ENCODE results near the gene CAMTA1.

The CAMTA1 gene

DNA sequence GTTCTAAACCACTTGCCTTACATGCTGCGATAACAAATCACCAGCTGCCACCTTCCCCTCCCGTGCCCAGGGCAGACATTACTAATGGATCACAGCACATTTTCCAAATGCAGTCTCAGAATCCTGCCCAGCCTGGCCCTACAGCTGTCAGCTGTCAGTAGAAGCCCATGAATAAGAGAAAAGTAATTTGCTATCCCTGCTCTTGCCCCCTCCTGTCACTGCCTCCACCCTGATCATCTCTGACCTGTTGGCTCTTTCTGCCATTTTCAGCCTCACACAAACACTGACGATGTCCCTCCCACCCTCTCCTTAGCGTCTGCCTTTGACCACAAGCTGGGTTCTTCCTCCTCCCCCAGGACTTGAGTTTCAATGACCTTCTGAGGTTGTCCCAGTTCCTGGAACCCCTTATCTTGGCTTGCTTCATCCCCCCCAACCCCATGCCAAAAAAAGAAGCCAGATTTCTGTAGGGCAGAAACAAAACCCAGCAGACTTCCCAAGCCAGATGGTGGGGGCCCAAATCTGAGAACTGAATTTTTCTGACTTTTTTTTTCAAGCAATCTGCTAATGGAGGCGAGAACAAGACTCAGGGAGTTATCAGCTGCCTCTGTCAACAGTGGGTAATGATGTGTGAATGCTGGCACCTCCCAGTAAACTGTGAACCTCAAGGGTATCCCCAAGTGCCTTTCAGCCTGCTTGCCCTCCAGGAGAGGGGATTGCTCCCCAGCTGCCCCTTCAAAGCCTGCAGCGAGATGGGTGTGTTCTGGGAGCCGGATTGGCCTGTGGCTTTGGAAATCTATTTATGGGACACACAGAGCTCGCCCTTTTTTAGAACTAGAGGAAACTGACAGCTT is 769.4 kb downstream of the CAMTA1 start:
- DNase-seq, result no peak

DNA sequence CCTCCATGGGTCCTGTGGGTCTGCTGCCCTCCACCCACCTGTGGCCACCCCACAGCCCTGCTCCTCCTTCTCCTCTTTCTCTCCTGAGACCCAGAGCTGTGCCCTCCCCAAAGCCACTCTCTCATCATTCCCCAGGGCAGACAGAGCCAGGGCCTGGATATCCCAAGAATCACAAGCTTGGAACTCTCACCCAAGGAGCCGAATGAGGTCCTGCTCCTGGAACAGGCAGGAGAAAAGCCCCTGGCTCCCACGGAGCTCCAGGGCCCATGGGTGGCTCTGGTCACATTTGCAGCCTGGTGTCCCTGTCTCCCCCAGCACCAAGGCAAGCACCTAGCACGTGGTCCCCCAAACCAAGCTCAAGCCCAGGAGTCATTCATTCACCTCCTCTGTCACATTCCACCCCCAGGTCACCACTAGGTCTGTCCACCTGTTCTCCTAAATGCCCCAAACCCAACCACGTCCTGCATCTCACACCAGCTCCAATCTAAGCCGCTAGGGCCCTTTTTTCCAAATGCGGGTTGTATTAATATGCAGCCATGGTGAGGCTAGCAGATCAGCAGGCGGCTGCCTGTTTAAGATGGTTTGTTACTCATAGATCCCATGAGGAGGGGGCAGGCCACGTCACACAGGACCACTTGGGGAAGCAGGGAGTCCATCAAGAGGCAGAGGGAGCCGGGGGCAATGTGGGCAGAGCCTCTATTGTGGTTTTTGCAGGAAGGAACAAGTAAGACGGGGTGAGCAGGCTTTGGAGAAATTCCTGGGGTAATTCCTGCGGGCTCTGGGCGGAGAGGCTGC is 770.3 kb downstream of the CAMTA1 start:
- no peak for DNase-seq

DNA sequence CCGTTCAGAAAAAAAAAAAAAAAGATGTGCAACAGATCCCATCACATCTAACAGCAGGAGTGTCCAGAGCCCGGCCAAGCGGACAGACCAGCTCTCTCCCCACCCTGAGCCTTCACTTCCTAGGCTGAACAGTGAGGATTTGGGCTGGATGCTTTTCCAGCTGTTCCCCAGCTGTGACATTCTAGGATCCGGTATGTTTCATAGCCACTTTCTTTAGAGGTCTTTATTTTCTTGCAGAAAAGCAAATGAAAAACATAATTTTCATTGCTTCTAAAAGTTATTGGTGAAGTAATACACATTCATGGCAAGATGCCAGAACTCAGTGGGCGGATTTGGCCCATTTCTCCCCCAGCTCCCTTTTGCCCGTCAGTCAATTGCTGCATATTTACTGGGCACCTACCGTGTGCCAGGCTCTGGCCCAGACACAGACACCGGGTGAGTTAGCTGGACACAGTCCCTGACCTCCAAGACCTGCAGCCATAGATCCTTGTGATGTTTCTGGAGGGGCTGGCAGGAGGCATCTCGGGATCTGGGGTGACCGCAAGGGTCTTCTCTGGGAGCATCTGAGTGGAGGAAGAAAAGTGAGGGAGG is 772.1 kb downstream of the CAMTA1 start:
- no peak for DNase-seq

DNA sequence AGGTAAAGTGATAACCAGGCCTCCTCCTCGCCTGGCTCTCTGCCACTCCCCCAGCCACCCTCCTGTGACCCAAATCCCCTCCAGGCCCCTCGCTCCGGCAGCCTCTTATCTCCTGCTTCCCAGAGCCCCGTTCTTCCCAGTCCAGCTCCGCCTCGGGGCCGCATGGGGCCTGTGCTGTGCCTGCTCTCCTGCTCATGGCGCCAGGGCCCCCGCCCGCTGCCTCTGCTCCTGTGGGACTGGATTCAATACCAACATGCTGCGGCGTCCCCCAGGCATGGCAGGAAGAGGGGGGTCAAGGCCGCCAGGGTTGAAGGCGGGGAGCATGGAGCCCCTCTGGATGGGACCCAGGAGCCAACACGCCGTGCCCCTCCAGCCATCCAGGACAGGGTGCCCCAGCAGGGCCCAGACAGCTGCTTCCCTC is 772.8 kb downstream of the CAMTA1 start:
- no peak for DNase-seq

DNA sequence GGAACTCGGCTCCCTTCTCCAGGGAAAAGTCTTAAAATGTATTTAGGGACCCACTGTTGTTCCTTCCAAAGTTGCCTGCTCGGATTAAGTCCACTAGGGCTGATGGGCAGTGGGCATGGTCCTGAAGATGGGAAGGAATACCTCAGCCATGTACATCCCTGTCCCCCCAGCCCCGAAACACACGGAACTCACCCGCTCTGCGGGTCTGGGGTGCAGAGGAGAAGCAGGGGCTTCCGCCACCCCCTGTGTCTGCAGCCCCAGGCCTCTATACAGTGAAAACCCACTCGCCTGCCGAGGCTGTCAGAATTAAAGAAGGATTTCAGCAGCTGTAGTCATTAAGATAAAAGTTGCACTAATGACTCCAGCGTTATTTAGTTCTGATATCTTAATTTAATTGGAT is 773.2 kb downstream of the CAMTA1 start:
- DNase-seq, result no peak

DNA sequence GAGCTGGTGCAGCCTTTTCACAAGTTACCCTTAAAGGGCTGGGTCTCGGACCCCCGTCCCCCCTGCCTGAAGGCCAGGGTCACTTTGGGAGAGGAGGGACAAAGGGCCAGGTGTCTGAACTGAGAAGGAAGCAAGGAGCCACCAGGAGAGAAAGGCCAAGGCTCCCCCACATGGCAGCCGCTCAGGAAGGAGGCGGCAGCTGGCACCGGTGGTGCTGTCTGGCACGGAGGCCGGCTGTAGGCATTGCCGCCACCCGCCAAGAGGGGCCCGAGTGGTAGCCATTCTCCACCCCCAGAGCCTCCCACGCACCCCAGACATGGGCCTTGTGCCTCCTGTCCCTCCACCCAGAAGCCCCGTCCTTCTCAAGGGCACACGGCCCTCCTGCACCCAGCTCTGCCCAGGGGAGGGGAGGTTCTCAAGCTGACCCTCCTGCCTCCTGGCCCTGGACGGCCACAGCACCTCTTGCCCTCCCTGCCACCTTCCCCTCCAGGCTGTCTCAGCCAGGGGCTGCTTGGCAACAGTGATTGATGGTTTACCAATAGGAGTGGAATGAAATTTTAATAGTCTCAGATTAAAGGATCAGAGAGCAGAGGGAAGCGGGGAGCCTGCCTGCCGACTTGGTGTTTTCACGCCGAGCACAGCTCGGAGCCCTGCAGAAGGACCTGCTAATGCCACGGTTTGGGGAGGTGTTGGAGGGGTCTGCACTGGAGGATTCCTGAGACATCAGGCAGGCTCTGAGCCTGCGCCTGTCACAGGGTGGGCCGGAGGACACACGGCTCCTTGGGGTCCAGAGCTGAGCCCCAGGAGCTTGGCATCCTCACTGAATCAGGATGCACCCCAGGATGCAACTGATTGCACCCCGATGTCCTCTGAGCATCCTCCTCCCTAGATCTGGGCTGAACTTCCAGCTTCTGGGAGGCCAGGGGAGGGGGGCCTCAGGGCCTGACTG is 773.9 kb downstream of the CAMTA1 start:
- no peak for DNase-seq

GRCh38 chr1:7560128-7560527 is 774.9 kb downstream of the CAMTA1 start:
- DNase-seq, result no peak

GRCh38 chr1:7560601-7561181 is 775.4 kb downstream of the CAMTA1 start:
- DNase-seq, result no peak

DNA sequence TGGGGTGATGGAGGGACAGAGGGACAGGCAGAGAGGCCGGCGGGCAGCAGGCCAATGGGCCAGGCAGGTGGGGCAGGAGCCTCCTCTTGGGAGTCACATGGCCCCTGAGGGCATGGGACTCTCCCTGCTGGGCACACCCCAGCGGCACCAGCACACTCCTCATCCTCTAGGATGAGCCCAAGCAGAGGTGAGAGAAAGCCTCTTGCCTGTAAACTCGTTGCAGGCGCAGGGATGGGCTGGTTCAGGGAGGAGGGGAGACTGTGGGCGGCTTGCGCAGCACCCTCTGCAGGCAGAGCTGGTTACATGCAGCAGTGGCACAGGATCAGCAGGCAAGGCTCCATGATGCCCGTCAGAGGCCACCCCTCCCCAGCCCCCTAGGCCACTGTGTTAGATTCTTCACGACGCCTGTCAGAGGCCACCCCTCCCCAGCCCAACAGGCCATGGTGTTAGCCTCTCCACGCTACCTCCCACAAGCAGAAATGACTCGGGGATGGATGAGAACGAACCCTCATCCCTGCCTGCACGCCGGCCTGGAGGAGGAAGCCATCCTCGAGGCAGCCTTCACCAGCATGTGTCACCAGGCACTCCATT is 776.2 kb downstream of the CAMTA1 start:
- DNase-seq, result peak; percentile 32

- no peak for DNase-seq
Measured at GRCh38 chr1:7561936-7562728, 776.9 kb downstream of the CAMTA1 start.

GRCh38 chr1:7562729-7563605 is 777.7 kb downstream of the CAMTA1 start:
- no peak for DNase-seq

DNA sequence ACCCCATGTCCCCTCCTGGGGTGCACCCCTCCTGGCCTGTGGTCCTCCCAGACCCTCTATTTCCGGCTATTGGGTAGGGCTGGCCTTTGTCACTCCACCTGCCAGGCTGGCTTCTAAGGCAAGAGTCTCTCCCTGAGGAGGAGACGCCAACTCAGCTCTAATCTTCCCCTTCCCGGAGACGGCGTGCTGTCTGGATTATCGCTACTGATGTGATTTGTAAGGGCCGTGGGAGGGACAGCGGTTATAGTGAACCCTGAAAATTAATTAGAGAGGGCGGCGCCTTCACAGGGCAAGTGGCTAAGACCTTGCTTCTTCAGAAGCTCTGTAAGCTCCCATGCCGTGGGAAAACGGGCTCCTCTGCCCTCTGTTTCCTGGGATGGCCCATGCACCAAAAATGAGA is 778.9 kb downstream of the CAMTA1 start:
- DNase-seq, result no peak

GRCh38 chr1:7565099-7565750 is 780.0 kb downstream of the CAMTA1 start:
- no peak for DNase-seq

DNA sequence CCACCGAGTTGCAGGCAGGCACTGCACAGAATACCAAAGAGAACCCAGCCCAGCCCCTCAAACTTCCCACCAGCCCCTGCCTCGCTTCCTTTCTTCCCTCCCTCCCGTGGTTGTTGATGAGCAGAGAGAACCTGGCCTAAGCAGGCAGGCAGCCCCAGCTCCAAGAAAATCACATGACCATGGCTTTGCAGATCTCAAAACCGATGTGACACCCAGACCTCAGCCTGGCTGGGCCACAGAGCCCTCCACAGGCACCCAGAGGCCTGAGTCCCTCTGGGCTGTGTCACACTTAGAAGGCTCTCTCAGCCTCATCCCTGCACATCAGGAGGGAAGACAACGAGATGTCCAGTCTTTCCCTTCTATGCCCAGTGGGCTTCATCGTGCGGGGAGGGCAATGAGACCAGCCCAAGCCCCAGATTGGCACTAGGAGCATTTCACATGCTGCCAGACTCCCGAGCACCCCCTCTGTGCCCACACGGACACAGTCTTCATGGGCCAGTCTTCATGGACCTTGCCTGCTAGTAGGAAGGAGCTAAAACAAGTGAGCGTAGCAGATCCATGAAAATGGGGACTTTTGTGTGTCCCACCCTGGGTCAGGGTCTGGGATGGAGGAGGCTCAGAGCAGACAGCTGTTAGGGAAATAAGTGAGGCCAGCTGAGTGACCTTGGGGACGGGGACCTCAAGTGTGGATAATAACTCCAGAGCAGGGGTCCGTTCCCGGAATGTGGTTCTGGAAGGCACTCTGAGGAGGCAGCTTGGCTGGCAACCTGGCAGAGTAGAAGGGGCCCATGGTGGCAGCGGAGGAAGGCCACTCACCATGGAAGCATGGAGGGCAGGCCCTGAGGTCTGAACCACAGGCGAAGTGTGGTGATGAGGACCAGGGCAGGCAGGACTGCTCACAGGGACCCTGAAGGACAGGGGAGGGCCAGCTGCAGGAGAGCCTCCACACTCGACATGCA is 781.4 kb downstream of the CAMTA1 start:
- no peak for DNase-seq

- DNase-seq, result no peak
Measured at GRCh38 chr1:7567376-7567775, 782.1 kb downstream of the CAMTA1 start.

DNA sequence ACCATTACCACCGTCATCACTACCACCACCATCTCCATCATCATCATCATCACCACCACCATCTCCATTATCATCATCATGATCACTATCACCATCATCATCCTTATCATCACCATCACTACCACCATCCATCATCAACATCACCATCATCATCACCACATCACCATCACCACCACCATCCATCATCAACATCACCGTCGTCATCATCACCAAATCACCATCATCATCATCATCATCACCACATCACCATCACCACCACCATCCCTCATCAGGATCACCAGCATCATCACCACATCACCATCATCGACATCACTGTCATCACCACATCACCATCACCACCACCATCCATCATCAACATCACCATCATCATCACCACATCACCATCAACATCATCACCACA is 782.8 kb downstream of the CAMTA1 start:
- no peak for DNase-seq

GRCh38 chr1:7568901-7569524 is 783.8 kb downstream of the CAMTA1 start:
- no peak for DNase-seq

DNA sequence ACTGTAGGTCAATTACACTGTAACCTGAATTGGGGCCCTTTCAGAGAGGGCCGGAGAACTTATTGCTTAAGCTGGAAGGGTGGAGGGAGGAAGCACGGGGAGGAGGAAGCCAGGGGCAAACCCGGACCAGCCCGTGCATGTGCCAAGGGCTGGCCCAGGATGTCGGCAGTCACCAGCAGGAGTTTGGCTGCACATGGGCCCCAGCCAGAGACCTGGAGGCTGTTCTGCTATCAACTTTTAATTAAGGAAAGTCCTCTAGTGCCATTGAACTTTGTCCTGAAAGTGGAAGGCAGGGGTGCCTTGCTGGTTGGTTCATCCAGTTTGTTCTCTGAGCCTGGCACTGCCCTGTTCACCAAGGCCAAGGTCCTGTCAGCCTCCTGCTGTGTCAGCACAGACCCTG is 785.1 kb downstream of the CAMTA1 start:
- no peak for DNase-seq
